ENCODE data around the gene MMRN1.

MMRN1 gene

DNA sequence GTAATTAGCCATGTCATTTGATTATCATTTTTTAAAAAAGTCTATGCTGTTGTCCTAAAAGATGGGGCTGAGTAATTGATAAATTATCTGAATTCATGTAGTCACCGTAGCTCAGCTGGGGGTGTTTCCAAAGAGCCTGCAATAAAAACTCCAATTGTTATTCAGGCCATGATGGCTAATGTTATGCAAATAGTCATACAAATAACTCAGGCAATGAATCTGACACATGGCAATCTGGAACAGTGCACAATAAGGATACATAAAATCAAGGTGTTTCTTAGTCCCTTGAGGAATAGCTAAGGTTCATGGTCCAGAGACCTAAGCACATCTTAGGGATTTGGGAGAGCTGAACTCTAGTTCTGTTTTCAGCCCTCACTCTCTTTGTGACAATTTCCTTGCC, 15.2 kb downstream of the MMRN1 start:
- no peak for DNase-seq

DNA sequence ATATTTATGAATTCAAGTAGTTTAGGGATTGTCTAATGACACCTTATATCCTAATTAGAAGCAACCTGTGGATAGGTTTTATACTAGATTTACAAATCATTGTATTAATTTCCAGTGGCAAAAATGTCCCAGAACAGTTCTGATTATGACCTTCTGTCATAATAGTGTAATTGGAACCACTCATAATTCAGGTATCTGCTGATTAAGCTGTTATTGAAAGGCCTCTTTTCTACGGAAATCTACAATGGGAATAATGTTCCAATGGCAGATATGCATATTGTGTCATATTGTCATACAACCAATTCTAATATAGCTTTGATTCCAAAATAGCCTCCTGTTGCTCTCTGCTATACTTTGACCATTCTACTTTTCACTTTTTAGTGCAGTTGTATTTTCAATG, 19.0 kb downstream of the MMRN1 start:
- DNase-seq, result no peak

DNA sequence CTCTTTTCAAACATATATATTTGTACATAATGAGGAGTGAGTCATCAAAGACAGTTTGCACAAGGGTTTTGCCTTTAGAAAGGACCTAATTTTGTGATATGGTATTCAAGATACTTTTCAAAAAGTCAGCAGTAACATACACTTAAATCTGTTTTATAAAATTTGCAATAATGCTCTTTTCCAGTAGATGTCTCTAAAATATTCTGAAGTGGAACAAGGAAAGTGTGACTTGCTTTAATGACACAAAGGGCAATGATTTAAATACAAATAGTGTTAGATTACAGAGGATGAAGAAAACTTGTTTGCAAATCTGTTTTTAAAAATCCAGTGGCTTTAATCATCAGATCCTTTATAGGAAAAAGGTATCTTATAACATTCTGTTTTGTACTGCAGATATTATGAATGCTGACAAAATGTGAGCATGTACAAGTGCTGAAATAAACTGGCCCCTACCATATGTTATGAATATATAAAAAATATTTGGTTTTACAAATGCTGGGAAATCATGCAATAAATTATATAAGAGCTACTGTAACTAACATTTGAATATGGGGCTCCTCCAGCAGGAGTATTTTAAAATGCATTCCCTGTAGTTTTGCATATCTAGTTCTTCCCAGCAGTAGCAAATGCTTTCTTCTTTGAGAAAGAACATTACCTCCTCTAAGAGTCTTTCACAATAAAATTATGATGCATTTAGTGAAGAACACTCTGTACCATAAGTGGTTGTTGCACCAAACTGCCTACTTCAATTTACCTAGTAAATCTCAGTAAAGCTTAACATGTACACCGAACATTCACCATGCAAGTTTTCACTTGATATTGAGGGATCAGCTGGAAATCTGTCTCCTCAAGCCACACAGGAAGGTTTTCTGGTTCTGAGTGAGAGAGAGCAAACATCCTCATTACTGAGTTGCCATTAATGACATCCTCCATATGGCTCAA, 20.2 kb downstream of the MMRN1 start:
- no peak for DNase-seq

DNA sequence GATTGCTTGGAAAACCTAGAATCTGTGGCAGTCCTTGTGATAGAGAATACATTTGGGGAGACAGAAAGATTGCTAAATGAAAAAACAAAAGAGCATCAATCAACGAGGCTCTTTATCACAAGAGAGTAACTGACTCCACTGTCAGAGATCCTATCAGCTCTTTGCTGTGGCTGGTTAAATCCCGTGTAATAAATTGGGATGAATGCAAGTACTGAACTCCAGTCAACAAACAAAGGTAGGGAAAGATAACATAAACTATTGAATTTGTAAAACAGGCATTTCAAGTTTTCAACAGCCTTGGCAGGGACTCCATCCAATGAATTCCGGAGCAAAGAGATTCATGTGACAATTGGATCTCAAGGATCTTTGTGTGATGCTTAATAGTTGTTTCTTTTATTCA, 21.3 kb downstream of the MMRN1 start:
- DNase-seq, result no peak

DNA sequence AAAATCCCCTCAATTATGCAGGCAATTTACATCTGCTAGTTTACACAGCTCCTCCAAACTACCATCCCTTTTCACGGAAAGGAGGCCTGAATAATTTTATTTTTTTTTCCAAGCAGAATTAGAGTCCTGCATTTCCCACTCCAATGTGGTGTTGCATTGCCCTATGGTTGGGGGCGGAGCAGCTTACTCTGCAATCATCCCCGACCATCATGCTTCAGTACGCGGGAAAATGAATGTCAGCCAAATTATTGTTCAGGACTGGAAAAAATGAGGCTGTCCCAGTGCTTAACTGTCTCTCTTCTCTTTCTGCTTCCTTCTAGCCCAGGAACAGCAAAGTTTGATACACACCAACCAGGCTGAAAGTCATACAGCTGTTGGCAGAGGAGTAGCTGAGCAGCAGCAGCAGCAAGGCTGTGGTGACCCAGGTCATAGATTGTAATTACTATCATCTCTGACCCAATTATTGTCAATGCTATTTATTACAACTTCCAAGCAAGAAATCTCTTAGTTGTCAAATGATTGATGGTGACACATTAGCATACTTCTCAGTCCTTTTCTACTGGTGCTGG, 28.3 kb downstream of the MMRN1 start:
- no peak for DNase-seq

DNA sequence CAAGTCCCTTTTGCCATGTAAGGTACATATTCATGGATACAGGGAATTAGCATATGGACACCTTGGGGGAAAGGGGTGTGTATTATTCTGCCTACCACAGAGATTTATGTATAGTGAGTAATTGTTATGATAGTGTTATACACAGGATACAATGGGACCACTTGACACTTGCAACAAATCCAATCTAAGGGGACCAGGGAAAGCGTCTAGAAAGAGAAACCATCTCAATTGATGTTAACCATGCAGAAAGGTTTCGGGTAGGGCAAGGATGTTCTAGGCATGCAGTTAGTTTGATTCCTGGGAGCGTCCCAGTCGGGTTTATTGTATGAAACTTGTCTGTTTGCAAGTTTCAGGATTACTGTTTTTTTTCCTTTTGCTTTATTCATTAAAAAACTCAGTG, 34.2 kb downstream of the MMRN1 start:
- DNase-seq, result no peak

DNA sequence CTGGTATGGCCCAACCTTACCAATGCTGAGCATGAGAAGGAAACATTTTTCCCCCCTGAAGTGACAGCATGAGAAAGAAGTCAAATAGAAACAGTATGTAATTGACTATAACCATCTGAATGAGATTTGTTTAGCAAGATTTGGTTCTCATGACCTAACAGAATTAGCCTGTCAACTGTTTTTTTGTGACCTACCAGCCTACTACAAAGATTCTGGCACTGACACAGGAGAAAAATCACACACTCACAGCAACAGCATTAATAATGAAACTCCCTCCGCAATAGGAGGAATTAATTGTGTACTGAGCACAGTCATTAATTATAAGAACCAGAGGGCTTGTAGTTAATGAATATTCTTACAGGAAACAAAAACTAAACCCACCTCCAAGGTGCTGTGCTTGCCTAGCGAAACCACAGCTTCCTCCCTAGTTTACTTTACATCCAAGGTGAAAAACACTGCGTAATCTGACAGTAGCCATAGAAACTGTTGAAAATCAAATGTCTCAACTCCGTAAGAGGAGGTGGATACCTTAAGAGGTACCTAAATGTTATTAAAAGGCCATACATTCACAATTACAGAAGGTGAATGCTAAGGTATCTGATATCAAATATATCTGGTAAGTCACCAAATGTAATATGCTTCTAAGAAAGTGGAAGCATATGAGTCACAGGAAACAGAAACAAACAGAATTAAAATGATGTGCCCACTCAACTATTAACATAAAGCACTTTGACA, 34.9 kb downstream of the MMRN1 start:
- DNase-seq, result no peak

DNA sequence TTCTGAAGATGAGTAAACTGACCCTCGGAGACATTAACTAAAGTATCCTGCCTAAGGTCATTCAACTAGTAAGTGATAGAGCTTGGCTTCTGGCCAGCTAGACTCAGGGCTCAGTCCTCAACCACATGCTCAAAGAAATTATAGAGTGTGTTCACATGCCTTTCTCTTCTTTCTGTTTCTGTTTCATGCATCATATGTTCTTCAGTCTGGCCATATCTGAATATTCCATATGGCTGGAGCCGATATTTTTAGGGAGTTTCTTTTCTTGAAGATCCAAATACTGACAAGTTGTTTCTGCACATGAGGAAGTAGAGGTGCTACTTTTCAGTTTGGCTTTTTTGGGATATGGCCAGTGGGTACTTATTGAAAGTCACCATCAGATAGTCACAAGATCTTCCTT, 44.9 kb downstream of the MMRN1 start:
- no peak for DNase-seq

DNA sequence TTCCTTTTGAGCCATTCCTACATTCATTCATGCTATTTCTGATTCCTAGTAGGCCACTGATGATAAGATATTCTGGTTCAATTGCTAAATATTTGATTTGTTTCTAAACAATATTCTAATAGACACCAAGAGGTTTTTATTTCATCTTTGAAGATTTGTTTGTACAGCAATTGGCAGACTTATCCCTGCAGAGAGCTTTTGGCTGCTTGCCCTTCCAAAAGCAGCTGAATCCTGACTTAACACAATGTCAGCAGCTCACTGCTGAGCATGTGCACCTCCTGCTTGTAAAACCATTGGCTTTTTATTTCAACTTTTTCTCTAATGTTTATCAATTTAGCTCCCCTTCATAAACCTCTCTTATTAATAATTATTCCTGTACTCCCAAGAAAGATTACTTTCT, 45.3 kb downstream of the MMRN1 start:
- DNase-seq, result no peak

DNA sequence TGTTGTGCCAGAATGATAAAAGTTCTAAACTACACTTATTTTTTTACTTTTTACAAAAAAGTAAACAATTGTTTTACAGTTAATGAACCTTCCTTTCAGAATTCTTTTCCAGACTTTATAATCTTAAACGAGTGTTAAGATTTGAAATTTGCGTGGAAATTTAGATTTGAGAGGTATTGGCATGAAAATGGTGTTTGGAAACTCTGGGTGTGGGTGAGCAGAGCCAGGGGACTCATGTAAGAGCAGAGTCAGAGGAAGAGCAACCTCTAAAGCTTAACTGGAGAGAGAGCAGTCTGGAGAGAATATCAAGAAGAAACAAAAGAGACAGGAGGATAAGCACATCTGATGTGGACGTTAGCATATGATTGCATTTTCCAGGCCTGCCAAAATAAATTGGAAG, 48.2 kb downstream of the MMRN1 start:
- no peak for DNase-seq

DNA sequence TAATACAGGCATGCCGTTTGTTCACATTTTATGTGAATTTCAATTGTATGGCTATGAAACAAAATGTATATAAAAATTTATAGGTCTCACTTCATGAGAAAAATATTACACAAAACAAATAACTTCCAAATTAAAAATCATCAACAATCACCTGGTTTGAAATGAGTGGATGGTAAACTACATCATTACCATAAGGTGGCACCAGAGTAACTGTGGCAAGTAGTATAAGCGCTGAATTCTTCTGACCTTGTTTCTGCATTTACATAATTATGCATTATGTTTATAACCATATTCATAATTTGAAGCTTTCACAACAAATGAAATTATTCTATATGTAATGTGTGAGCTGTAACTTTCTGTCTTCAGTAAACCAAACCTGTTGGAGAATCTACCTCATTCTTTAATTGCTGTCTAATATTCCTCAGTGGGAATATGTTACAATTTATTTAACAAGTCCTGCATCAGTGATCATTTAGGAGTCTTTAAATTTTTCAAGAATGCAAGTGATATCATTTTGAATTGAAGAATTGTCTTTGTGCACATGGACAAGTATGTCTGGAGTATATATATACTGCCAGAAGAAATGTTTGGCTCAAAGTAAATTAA, 55.2 kb downstream of the MMRN1 start:
- DNase-seq, result no peak

DNA sequence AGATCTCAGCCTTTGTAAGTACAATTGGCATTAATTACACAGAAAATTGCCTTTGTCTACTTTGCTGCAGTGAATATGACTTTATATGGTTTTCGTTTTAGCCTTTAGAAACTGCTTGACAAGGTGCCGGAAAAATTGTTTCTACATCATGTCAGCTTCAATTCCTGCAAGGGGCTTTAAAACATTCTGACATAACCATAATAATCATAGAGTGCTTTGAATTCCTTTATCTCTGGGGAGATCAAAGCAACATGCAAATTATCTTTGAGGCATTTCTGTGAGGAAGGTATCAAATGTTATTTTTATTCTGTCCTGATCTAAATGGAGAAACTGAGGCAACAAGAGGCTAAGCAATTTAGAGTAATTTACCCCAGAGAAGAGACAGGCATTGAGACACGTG, 57.8 kb downstream of the MMRN1 start:
- DNase-seq, result no peak

DNA sequence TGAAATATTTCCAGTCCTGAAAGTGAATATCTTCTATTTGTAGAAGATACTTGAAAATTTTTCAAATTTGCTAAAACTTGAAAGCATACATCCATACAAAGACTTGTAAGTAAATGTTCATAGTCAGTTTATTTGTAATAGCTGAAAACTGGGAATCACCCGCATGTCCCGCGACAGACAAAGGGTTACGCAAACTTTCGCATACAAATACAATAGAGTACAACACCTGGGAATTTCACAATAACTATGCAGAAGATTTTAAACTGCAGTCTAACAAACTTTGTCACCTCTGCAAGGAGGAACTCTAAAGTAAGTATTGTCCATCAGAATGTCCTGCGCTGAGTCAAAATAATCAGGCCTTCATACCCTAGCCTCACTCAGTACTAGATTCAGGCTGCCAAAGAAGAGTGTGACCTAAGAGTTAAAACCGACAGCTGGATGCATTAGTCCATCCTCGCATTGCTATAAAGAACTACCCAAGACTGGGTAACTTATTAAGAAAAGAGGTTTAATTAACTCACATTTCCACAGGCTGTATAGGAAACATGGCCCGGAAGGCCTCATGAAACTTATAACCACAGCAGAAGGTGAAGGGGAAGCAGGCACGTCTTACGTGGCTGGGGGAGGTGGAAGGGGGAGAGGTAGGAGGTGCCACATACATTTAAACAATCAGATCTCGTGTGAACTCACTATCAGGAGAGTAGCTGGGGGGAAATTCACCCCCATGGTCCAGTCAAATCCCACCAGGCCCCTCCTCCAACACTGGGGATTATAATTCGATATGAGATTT, 60.4 kb downstream of the MMRN1 start:
- DNase-seq, result no peak

DNA sequence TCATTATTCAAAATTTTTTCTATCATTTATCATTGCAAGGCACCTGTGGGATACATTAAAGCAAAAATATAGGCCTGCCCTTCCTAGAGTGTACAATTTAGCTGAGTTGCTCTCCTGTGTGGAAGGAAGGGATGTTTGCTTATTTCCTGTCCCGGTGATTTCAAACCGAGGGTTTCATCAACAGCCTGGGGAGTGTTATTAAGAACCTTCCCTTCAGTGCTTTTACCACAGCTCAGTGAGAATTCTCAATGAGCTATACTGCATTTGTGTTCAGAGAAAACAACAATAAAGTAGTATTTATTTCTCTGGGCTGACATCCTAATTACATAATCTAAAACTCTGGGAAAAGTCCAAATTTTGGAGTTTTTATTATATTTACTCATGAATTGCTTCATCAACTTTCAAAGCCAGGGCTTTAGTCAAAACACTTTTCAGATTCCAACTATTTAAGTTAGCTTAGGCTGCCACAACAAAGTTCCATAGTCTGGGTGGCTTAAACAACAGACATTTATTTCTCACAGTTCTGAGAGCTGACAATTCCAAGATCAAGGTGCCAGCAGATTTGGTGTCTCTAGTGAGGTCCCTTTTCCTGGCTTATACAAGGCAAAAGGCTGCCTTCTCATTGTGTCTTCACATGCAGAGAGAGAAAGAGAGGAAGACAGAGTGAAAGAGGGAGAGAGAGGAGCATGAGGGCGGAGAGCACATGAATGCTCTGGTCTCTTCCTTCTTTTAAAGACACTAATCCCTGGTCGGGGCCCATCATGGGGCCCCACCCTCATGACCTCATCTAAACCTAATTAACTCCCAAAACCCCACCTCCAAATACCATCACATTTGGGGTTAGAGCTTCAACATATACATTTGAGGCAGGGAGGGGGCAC, 62.6 kb downstream of the MMRN1 start:
- no peak for DNase-seq

DNA sequence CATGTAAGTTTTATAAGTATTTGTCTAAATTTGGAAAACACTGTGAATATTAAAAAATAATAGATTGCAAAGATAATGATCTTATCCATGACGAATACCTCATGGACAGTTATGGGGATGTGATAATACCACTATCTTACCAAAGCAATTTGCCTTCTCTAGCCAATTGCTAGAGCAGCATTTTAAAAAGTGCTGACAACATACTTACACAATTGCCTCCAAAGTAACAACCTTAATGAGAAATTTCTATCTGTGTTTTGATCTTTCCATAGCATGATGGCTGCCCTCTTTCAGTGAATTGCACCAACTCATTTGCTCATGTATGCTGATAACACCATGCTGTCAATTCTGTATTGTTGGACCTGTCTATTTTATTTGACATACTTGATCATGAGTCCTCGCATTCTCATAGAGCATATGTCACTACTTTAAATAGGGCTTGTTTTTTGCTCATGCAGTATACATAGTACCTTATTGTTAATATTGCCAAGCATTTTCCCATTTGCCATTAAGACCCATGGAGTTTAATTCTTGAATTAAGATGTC, 87.2 kb downstream of the MMRN1 start:
- DNase-seq, result no peak

DNA sequence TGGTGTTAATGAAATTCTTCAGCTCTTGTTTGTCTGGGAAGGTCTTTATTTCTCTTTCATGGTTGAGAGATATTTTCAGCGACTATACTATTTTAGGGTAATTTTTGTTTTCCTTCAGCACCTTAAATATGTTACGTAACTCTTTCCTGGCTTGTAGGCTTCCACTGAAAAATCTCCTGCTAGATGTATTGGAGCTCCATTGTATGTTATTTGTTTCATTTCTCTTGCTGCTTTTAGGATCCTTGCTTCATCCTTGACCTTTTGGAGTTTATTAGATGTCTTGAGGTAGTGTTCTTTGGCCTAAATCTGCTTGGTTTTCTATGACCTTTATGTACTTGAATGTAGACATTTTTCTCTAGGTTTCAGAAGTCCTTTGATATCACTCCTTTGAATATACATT, 93.6 kb downstream of the MMRN1 start:
- no peak for DNase-seq

DNA sequence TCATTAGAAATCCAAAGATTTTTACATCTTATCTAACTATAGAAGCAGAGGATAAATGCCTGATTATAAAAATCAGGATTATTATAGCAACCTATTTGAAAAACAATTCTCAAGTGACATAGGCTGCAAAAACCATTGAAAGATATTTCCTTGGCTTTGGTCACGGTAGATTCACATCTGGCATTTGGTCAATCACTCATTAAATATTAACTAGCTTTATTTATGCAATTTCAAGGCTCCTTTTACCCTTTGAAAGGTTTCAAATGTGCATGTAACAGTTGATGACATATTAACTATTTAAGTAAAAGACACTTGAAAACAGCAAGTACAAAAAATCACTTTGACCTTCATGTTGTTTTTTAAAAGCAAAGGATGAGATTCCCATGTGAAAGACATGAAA, 98.1 kb downstream of the MMRN1 start:
- DNase-seq, result no peak

DNA sequence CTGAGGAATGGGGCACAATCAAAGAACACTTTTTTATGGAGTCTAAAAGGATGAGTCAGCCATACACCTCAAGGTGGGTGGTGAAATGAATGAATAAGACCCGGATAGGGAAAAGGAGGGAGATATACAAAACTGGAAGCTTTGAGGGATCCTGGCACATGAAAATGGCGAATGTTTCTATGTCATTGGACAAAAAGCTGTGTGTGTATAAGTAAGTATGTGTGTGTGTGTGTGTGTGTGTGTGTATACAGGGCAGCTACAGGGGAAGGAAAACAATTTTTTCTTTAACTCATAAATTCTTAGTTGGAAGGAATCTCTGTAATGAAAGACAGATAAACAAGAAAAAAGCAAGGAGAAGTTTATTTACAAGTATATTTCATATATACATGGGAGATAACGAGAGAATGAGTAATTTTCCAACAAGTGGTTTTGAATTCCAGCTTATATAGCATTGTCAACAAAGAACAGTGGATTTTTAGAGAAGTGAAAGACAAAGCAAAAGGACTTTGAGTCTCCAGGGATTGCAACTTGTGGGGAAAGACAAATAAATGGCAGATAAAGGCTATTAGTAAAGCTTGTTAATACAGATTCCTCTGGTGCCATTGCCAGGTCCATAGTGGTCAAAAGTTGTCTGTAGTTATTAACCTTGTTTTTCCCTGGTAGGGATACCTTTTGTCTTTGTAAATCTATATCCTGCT, 99.7 kb downstream of the MMRN1 start:
- DNase-seq, result no peak

DNA sequence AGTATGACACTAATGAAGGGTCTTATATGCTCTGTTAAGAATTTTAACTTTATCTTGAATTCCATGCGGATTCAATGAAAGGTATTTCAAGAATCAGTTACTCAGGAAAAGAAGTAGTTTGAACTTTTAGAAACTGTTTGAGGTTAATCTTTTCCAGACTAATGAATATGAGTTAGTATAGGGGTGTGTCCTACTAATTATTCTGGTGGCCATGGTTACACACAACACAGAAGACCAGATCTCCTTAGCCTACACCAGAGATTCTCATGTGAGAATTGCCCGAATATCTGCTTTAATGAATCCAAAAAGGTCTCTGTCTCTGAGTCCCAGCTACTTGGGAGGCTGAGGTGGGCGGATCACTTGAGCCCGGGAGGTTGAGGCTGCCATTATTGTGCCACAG, 100.4 kb downstream of the MMRN1 start:
- DNase-seq, result no peak

DNA sequence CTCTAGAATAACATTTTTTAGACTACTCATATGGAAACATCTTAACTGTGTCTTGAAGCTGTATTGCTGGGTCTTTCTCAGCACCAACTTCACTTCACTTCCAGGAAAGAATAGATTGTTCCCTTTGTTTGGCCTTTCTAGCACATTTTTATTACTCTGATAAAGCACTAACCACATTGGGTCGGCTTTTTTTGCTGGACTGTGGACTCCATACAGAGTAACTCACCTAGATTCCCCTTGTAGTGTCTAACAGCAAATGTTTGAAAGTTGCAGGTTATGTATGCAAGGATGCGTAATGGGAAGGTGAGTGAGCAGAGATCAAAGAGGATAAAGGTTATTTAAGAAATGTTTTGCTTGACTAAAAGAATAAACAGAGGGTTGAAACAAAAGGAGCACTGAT, 101.2 kb downstream of the MMRN1 start:
- no peak for DNase-seq

Data from effector CD4-positive, alpha-beta T cell (primary cell).